MM.1S (cell line): ENCODE measurements around the gene C12orf42.

Source experiments
- DNase-seq: peaks from one replicate; pipeline ENCODE4 v3.0.0-alpha.2; 2015
- H2AFZ ChIP-seq: fragments of 300-600 bp; sonication (generic); 2 replicates; pipeline ENCODE4 v1.6.0; 2016; ENCODE audit warnings: antibody characterized with exemption, low read length
- H3F3A ChIP-seq: fragments of 300-600 bp; sonication (generic); 2 replicates; pipeline ENCODE4 v1.6.1; 2016; ENCODE audit warnings: mild to moderate bottlenecking, antibody characterized with exemption, low read length, moderate library complexity, mixed read lengths; ENCODE audit not compliant: insufficient read depth
- H3K27ac ChIP-seq: fragments of 300-600 bp; sonication (generic); 2 replicates; pipeline ENCODE4 v1.5.1; 2016; ENCODE audit warnings: mild to moderate bottlenecking, low read length
- H3K27me3 ChIP-seq: fragments of 300-600 bp; sonication (generic); replicated peaks from 2 replicates; pipeline ENCODE4 v1.6.0; 2016; ENCODE audit warnings: low read length; ENCODE audit not compliant: insufficient read depth
- H3K36me3 ChIP-seq: fragments of 300-600 bp; sonication (generic); replicated peaks from 2 replicates; pipeline ENCODE4 v1.6.1; 2016; ENCODE audit warnings: mild to moderate bottlenecking, low read length, mixed read lengths; ENCODE audit not compliant: insufficient read depth
- H3K4me1 ChIP-seq: fragments of 300-600 bp; sonication (generic); 2 replicates; pipeline ENCODE4 v1.6.1; 2016; ENCODE audit warnings: low read length, mixed read lengths
- H3K4me2 ChIP-seq: fragments of 300-600 bp; sonication (generic); 2 replicates; pipeline ENCODE4 v1.6.0; 2016; ENCODE audit warnings: low read depth, low read length
- H3K4me3 ChIP-seq: fragments of 300-600 bp; sonication (generic); 2 replicates; pipeline ENCODE4 v1.5.1; 2016; ENCODE audit warnings: low read length, mixed read lengths
- H3K79me2 ChIP-seq: fragments of 300-600 bp; sonication (generic); 2 replicates; pipeline ENCODE4 v1.6.1; 2016; ENCODE audit warnings: mixed run types, low read length, mixed read lengths
- H3K9ac ChIP-seq: fragments of 300-600 bp; sonication (generic); 2 replicates; pipeline ENCODE4 v1.6.1; 2016; ENCODE audit warnings: low read length, mixed read lengths
- H3K9me2 ChIP-seq: fragments of 300-600 bp; sonication (generic); replicated peaks from 2 replicates; pipeline ENCODE4 v1.6.1; 2016; ENCODE audit warnings: mild to moderate bottlenecking, low read length, mixed read lengths; ENCODE audit not compliant: insufficient read depth
- H3K9me3 ChIP-seq: fragments of 300-600 bp; sonication (generic); replicated peaks from 2 replicates; pipeline ENCODE4 v1.6.1; 2016; ENCODE audit warnings: mild to moderate bottlenecking, low read length, mixed read lengths; ENCODE audit not compliant: insufficient read depth
- H4K20me1 ChIP-seq: fragments of 300-600 bp; sonication (generic); 2 replicates; pipeline ENCODE4 v1.6.1; 2016; ENCODE audit warnings: mild to moderate bottlenecking, low read length, moderate library complexity, mixed read lengths; ENCODE audit not compliant: insufficient read depth
- CTCF ChIP-seq: fragments of 300-600 bp; sonication (generic); IDR thresholded peaks from 2 replicates; pipeline ENCODE4 v1.5.1; 2016; ENCODE audit warnings: antibody characterized with exemption, low read length, mixed read lengths
- EZH2 ChIP-seq: fragments of 300-600 bp; sonication (generic); optimal IDR thresholded peaks from 2 replicates; pipeline ENCODE3; 2017; ENCODE audit warnings: low read depth, mild to moderate bottlenecking, antibody characterized with exemption, low read length, mixed read lengths
- EZH2phosphoT487 ChIP-seq: fragments of 300-600 bp; sonication (generic); IDR thresholded peaks from 2 replicates; pipeline ENCODE4 v1.6.1; 2018; ENCODE audit warnings: antibody characterized with exemption, low read length

Gene C12orf42

GRCh38 chr12:103456006-103456405 is 39.8 kb downstream of the C12orf42 start:
- Histone ChIP-seq H3K36me3 (no peaks in the 10 kb centered on the region), H3K79me2 (no peaks in the 10 kb centered on the region), H3F3A (no peaks in the 10 kb centered on the region), H3K9me2 (no peaks in the 10 kb centered on the region), H3K27me3 (no peaks in the 10 kb centered on the region), H3K27ac (no peak overlapping the region), H4K20me1 (no peaks in the 10 kb centered on the region), H3K9me3 (no peaks in the 10 kb centered on the region), H3K4me3 (no peak overlapping the region), H3K4me2 (no peak overlapping the region), H2AFZ (no peak overlapping the region), H3K4me1 (peaks cover 16% of the 10 kb centered on the region), H3K9ac (no peak overlapping the region)
- DNase-seq = no peak
- no peak for TF ChIP-seq EZH2phosphoT487

- peak; percentile 34 for DNase-seq
- no peak for TF ChIP-seq EZH2phosphoT487
- TF ChIP-seq EZH2 = no peak
- no peak for TF ChIP-seq CTCF
- Histone ChIP-seq H3K9ac (no peak overlapping the region), H3K4me1 (peaks cover 16% of the 10 kb centered on the region), H3K9me3 (no peaks in the 10 kb centered on the region), H3K79me2 (no peaks in the 10 kb centered on the region), H3K4me2 (no peak overlapping the region), H3K9me2 (no peaks in the 10 kb centered on the region), H3F3A (no peaks in the 10 kb centered on the region), H3K27me3 (no peaks in the 10 kb centered on the region), H4K20me1 (no peaks in the 10 kb centered on the region), H3K4me3 (no peak overlapping the region), H3K36me3 (no peaks in the 10 kb centered on the region), H3K27ac (no peak overlapping the region), H2AFZ (no peak overlapping the region)
Observed at GRCh38 chr12:103455020-103455763, 40.6 kb downstream of the C12orf42 start.

GRCh38 chr12:103444983-103445382 is 50.8 kb downstream of the C12orf42 start:
- Histone ChIP-seq H3K4me3 (no peak overlapping the region), H3K4me1 (peaks cover 18% of the 10 kb centered on the region), H3K79me2 (no peaks in the 10 kb centered on the region), H3K4me2 (no peak overlapping the region), H3F3A (peaks cover 18% of the 10 kb centered on the region), H3K9me2 (no peaks in the 10 kb centered on the region), H3K27ac (no peak overlapping the region), H3K9me3 (no peaks in the 10 kb centered on the region; the same call in 1 of the 2 replicates), H3K9ac (no peak overlapping the region), H3K36me3 (no peaks in the 10 kb centered on the region), H3K27me3 (no peaks in the 10 kb centered on the region), H2AFZ (no peak overlapping the region), H4K20me1 (no peaks in the 10 kb centered on the region)
- TF ChIP-seq EZH2 (no peak), CTCF (no peak), EZH2phosphoT487 (no peak)
- DNase-seq = no peak

GRCh38 chr12:103442822-103443221 is 52.9 kb downstream of the C12orf42 start:
- no peak overlapping the region for H2AFZ ChIP-seq
- H4K20me1 ChIP-seq = no peaks in the 10 kb centered on the region
- H3K79me2 ChIP-seq = no peaks in the 10 kb centered on the region
- peaks cover 18% of the 10 kb centered on the region for H3K4me1 ChIP-seq
- H3F3A ChIP-seq = peaks cover 18% of the 10 kb centered on the region
- no peak for DNase-seq
- H3K4me2 ChIP-seq = no peak overlapping the region
- no peaks in the 10 kb centered on the region for H3K9me2 ChIP-seq
- no peak overlapping the region for H3K4me3 ChIP-seq
- H3K36me3 ChIP-seq = no peaks in the 10 kb centered on the region
- H3K27me3 ChIP-seq = no peaks in the 10 kb centered on the region
- no peaks in the 10 kb centered on the region; the same call in 1 of the 2 replicates for H3K9me3 ChIP-seq
- TF ChIP-seq EZH2phosphoT487 = no peak
- TF ChIP-seq EZH2 = no peak
- TF ChIP-seq CTCF = no peak
- no peak overlapping the region for H3K9ac ChIP-seq
- no peak overlapping the region for H3K27ac ChIP-seq
